GM18517 (cell line): ENCODE data around the gene CNTN5.
"Not testable (repeated sequence)": the region's sequence is repeated elsewhere in the genome, so short reads cannot be mapped to it uniquely, and the experiment has no call there.

Source experiments
- ATAC-seq: cut with Tn5 transposase; IDR thresholded peaks from one replicate; pipeline ENCODE4 v1.9.1; 2021; ENCODE audit warnings: mild to moderate bottlenecking, moderate library complexity; ENCODE audit not compliant: unreplicated experiment

The CNTN5 gene

GRCh38 chr11:99020352-99021225, at the start of gene CNTN5:
CNTN5 (plus strand) TSS chr11:99020949.
- no peak for ATAC-seq

DNA sequence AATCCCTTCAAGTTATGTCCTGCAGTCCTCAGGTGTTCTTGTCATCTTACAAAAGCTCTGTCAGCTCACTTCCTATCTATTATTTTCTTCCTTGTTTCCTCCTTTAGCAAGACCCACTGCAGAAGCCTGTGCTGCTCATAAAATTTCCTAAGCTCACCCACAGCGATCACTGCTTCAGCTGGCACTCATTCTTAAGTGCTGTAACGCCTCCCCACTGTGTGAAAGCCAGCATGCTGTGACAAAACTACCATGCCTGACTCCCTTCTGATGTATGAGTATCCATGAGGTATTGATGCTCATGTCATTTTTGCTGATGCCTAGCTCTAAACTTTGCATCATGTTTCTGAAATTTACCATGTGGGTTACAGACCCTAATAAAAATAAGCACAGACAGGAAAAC, 41.5 kb upstream of the CNTN5 start:
- ATAC-seq = no peak

DNA sequence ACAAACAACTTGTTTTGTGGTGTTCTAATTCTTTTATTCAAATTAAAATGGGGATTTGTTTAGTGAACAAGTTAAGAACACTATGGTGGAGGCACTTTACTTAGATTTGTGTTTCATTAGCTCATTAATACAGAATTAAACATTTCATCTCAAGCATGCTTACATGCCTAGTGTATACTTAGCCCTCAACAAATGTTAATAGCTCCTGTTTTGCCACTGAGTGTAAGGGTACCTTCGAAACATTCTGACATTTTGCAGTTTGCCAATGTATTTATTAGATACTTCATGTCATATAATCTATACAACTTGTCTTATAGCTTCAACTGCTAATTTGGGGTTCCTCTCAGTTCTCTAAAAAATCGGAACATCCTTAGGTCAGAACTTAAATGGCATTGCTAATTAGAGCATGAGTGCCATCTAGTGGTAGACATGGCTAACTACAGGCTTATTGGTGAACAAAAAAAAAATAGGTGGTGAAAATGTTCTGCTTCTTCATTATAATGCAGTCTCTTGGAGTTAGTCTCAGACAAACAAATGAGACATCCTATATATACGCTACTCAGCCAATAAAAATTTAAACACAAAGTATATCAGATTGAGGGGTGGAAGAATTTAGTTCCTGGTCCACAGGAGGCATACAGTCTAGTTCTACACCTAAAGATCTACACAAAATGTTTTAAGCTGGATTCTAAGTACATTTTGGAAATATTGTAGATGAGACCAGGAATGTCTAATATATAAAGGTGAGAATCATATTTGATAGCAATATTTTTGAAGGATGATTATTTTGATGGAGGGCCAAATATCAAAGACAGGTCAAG, 4.9 kb upstream of the CNTN5 start:
- ATAC-seq = peak; percentile 71

GRCh38 chr11:99019696-99020095, 1.1 kb upstream of the CNTN5 start:
- ATAC-seq = no peak

GRCh38 chr11:99037057-99037456, 16.3 kb downstream of the CNTN5 start:
- ATAC-seq = no peak

GRCh38 chr11:99063331-99063730, 42.6 kb downstream of the CNTN5 start:
- ATAC-seq = no peak

DNA sequence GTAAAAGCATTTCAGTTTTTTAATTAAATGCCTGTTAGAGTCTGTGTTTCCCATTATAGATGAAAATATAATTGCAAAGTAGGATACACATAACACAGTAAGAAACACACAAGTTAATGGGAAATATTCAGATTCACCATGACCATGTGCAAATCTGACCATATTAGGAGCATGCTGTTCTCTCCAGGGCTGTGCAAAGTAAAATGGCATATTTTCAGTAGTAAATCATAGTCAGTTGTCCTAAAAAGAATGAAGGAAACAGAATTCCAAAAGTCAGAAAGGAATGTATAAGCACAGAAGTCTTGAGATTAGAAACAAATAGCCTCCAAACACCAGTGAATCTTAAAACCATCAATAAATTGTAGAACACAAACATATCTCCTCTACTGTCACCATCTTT, 44.4 kb downstream of the CNTN5 start:
- ATAC-seq = no peak

GRCh38 chr11:99066618-99067317, 46.0 kb downstream of the CNTN5 start:
- ATAC-seq = no peak

- no peak for ATAC-seq
Measured at GRCh38 chr11:99068832-99069231, 48.1 kb downstream of the CNTN5 start.

GRCh38 chr11:99069856-99070444, 49.2 kb downstream of the CNTN5 start:
- ATAC-seq = peak; percentile 79

DNA sequence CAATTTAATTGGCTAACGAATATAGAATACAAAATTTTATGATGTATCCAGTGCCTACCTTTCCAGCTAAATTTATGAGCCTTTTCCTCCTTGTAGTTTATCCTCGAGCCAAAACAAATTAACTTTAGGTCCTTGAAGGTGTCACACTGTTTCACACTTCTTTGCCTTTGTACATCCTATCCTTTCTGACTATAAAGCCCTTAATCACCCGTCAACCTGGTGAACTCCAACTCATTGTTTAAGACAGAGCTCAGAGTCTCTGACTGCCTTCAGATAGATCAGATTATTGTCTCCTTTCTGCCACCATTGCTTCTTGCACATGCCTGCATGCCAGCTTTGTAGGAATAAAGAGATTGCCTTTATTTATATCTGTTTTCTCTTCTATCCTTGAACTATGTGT, 58.8 kb downstream of the CNTN5 start:
- ATAC-seq = no peak

DNA sequence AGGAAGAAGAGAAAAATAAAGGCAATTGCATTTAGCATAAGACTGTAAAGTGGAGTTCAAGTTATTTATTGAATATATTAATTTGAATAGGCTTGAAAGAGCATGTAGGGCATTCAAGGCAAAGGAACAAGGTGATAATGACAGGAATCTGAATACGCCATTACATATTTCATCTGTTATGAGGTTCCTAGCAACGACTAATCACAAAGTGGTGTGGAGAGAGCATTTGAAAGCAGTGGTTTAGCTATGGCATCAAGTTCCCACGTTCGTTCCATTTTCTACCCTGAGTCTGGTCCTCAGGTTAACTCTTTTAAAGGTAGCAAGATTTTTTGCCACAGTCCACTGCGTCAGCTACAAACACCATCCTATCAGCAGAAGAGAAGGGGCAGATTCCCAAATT, 59.4 kb downstream of the CNTN5 start:
- no peak for ATAC-seq

- peak; percentile 17 for ATAC-seq
Measured at GRCh38 chr11:99098258-99098657, 77.5 kb downstream of the CNTN5 start.

DNA sequence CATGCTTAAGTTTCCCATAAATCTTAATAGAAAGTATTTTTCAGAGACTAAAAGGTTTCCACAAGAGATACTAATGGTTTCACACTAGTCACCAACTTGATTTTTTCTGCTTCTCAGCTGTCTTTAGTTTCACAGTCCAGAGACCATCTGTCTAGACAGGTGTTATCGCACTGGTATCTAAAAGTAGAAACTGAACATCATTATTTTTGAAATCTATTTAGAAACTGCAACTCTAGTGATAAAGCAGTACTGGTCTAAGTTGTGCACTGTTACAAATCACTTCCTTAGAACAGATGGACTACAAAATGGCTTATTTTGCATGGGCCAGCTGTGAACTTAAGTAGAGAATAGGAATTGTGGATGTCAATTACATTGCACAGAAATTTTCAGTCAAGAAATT, 78.0 kb downstream of the CNTN5 start:
- ATAC-seq = peak; percentile 97

DNA sequence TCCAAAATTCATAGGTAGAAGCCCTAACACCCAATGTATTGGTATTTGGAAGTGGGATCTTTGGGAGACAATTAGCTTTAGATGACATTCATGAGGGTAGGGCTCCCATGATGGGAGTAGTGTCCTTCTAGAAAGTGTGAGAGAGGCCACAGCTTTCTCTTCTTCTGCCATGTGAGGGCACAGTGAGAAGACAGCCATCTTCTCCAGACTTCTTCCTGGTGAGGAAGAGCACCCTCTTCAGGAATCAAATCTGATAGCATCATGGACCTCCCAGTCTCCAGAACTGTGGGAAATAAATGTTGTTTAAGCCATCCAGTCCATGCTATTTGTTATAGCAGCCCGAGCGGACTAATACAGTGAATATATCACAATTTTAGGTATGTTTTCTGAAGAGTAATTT, 96.9 kb downstream of the CNTN5 start:
- no peak for ATAC-seq

GRCh38 chr11:99133862-99134261, 113.1 kb downstream of the CNTN5 start:
- ATAC-seq = not testable (repeated sequence)

GRCh38 chr11:99135508-99135907, 114.8 kb downstream of the CNTN5 start:
- no peak for ATAC-seq

DNA sequence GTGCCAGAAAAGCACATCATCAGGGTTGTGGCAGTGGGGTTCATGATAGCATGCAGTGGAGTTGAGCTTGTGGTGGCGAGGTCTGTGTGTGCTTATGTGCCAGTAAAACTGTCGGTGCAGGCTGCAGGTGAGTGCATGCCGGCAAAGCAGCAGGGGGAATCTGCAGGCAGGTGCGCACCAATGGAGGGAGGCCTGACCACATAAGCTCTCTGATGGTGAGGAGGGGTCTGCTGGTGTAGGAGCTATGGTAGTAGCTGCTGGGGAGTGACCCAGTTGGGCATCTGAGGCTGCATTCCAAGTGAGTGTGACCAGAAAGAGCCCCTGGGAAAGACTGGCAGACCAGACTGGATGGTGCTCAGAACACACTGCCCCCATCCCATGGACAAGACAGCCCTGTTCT, 121.5 kb downstream of the CNTN5 start:
- ATAC-seq = no peak

- ATAC-seq = peak; percentile 72
Measured at GRCh38 chr11:99148352-99148751, 127.6 kb downstream of the CNTN5 start.

DNA sequence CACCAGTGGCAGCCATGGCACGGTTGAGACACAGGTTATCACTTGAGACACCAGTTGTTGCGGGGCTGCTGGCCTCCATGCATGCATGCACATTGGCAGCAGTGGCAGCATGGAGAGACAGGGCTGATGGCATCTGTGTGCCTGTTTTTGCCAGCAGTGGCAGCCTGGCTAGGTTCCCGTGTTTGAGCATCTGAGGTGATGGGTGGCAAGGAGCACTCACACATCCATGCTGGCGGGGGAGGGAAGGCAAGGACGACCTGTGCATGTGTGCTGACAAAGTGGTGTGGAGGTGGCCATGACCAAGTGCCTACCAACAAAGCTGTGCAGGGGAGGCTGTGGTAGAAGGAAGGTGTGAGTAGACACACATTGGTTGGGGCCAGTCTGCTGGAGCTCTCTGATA, 133.5 kb downstream of the CNTN5 start:
- ATAC-seq = no peak

DNA sequence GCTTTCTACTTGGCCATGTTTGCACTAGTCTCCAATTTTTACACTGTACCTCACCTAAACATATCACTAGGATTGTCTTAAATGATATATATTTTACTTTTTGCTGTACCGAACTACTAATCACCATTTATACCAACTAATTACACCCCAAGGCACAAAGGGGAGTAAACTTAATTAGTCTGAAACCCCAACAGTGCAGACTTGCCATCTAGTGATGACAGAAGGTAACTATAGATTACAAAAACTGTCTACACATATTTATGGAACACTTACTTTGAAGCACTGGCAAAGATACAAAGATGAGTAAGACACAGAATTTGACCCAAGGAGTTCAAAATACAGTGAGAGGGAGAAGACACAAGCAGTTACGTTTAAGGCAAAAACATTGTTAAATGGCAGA, 139.7 kb downstream of the CNTN5 start:
- no peak for ATAC-seq
